Renal cortex interstitium (tissue), 11 donors: ENCODE measurements around the gene TBC1D32. TPM values are rescaled to one million over a fixed set of nuclear protein-coding genes. Genes with fewer than 3 reads are reported as not detected.
A peak's percentile ranks its signal among the peaks of the same experiment; 100 is the strongest.
"Not testable (repeated sequence)": the region's sequence is repeated elsewhere in the genome, so short reads cannot be mapped to it uniquely, and the experiment has no call there.

Experiments used
- DNase-seq, 11 donors: peaks; one replicate each; pipeline ENCODE4 v3.0.0-alpha.2; 2013; ENCODE audit warnings: low read depth in 9 of 11, low spot score in 4 of 11; ENCODE audit errors: extremely low read depth in 1 of 11
- polyA plus RNA-seq, 3 donors: library from polyadenylated mRNA; unstranded; fragments of 120-200 nt; gene quantifications; one replicate each; pipeline ENCODE4 v1.2.1, GENCODE V29; 2013; ENCODE audit not compliant: insufficient read length in 3 of 3

The TBC1D32 gene
- polyA plus RNA-seq, 3 donors: 11.9 to 17.2 (median 15.6) TPM

DNA sequence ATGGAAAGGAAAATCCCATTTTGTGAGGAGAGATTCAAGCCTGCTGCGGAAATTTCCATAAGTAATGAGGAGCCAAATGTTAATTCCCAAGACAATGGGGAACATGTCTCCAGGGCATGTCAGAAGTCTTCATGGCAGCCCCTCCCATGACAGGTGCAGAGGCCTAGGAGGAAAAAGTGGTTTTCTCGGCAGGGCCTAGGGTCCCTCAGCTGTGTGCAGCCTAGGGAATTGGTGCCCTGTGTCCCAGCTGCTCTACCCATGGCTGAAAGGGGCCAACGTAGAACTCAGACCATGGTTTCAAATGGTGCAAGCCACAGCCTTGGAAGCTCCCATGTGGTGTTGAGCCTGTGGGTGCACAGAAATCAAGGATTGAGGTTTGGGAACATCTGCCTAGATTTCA lies 269.9 kb downstream of the TBC1D32 start:
- DNase-seq: no peak

GRCh38 chr6:121055572-121056163 lies 278.6 kb downstream of the TBC1D32 start:
- peak; percentile 13 to 52 (median 25) for DNase-seq

DNA sequence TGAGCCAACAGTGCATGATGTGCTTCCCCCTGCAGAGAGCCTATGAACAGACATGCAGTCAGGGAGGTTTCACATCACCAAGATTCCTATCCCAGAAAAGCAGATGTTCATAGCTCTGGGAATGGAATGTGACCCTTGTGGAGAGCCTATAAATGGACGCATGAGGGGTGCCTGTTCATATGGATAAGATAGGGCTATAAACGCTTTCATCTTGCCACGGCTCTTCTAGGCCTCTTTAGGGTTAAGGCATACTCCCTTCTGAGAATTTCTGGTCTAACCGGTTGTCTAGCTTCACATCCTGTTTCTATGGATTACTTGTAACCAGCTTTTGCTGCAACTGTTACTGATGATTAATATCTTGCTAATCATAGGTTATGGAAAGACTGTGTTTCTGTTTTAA lies 285.7 kb downstream of the TBC1D32 start:
- not testable (repeated sequence) for DNase-seq

DNA sequence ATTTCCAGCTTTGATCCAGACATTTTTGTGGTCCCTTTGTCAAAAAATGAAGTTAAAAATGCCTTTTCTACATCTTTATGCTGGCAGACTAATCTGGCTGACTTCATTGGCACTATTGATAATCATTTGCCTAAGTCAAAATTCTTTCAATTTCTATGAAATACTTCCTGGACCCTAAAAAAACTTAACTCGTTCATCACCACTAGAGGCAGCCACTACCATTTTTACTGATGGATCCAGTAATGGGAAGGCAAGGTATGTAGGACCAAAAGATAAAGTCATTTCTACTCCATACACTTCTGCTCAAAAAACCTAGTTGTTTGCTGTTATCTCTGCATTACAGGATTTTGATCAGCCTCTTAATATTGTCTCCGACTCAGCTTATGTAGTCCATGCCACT lies 289.4 kb downstream of the TBC1D32 start:
- not testable (repeated sequence) for DNase-seq

DNA sequence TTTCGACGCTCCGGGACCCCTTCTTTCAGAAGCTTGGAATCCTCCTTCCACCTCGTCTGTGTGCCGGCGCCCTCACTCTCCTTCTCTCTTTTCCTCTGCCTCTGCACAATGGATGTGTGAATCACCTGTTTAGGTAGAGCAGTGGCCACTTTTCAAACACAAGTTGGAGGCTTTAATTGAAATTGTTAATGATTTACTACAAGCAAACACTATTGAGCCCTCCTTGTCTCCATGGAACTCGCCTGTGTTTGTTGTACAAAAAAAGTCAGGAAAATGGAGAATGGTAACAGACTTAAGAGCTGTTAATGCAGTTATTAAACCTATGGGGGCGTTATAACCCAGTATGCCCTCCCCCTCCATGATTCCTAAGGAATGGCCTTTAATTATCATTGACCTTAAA lies 290.6 kb downstream of the TBC1D32 start:
- not testable (repeated sequence) for DNase-seq

- not testable (repeated sequence) for DNase-seq
Observed at GRCh38 chr6:121043211-121043610, 291.1 kb downstream of the TBC1D32 start.

DNA sequence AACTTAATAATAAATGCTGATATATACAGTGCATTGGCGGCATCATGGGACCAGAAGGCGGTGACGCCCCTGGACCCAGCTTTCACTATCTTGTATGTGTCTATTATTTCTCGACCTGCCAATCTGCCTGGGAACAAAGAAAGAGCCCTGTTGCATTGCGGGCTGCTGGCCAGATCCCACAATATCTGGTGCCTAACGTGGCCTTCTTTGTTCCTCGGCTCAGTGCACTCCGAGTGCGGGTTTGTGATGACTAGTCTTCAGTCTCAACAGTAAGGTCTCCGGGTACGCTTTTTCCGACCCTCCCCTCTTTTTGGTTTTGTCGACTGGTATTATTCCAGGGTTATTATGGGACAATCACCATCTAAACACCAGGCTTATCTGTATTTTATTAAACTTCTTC lies 291.5 kb downstream of the TBC1D32 start:
- DNase-seq: no peak

- DNase-seq: no peak
Observed at GRCh38 chr6:121040831-121041230, 293.4 kb downstream of the TBC1D32 start.

GRCh38 chr6:121033091-121033490 lies 301.2 kb downstream of the TBC1D32 start:
- DNase-seq: no peak

DNA sequence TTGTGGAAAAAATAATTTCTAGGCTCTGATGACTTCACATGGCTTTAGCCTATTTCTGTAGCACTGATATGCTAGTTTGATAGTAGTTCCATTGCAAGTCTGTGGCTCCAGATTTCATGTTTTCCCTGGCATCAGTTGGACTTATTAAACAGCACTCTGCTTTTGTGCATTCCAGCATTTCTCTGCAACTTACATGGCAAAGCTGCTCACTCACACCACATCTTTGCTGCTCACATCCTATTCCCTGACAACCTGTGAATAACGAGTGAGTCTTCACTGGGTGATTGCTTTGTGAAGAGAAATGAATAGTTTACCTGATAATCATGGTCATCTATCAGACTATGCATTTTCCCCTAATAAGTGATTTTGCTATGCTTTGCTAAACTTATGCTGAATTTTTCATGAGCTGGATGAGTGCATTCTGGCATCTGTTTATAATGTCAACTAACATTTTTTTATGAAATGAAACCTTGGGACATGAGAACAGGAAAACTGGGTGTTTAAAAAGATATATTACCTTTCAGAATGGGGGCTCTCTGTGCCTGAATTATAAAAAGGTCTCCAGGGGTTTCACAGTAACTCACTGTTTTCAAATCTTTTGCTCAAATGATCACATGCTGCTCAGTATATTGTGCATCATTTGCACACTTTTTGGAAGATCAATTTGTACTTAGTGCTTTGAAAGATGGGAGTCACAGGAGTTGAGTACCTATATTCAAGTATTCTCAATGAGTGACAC lies 301.8 kb downstream of the TBC1D32 start:
- no peak for DNase-seq

Other genes with a start within 250 kb of the TBC1D32 start
- 10 to 100 TPM; 57.6 to 71.9 (median 67.5) TPM for gene GJA1, start 101.2 kb upstream of the TBC1D32 start, polyA plus RNA-seq